ENCODE results near the gene SZT2. TPM values are rescaled to one million over a fixed set of nuclear protein-coding genes. Genes with fewer than 3 reads are reported as not detected.
"Not testable (repeated sequence)": the region's sequence is repeated elsewhere in the genome, so short reads cannot be mapped to it uniquely, and the experiment has no call there.

SZT2 gene
- total RNA-seq, 1 donor, result 35.4 TPM

- no peak for DNase-seq (ENCODE audit: low read depth)
- no peak for TF ChIP-seq CTCF (IDR thresholded peaks at IDR 0.05; ENCODE audit: insufficient read depth, low read depth, low read length)
- no peak overlapping the region for H3K4me3 ChIP-seq (ENCODE audit: low read depth, low read length)
Measured at GRCh38 chr1:43488165-43488564, 98.5 kb downstream of the SZT2 start.

- TF ChIP-seq CTCF (IDR thresholded peaks at IDR 0.05; ENCODE audit: insufficient read depth, low read depth, low read length), result no peak
- H3K4me3 ChIP-seq (ENCODE audit: low read depth, low read length), result no peak overlapping the region
- no peak for DNase-seq (ENCODE audit: low read depth)
Measured at GRCh38 chr1:43491061-43491460, 101.4 kb downstream of the SZT2 start.

GRCh38 chr1:43492826-43493225 is 103.1 kb downstream of the SZT2 start:
- DNase-seq (ENCODE audit: low read depth), result peak; percentile 21
- TF ChIP-seq CTCF (IDR thresholded peaks at IDR 0.05; ENCODE audit: insufficient read depth, low read depth, low read length), result no peak
- no peak overlapping the region for H3K4me3 ChIP-seq (ENCODE audit: low read depth, low read length)

GRCh38 chr1:43493661-43494450 is 104.2 kb downstream of the SZT2 start:
- DNase-seq (ENCODE audit: low read depth), result peak; percentile 83
- no peak overlapping the region for H3K4me3 ChIP-seq (ENCODE audit: low read depth, low read length)
- no peak for TF ChIP-seq CTCF (IDR thresholded peaks at IDR 0.05; ENCODE audit: insufficient read depth, low read depth, low read length)

- no peak overlapping the region for H3K4me3 ChIP-seq (ENCODE audit: low read depth, low read length)
- no peak for TF ChIP-seq CTCF (IDR thresholded peaks at IDR 0.05; ENCODE audit: insufficient read depth, low read depth, low read length)
Measured at GRCh38 chr1:43495204-43495603, 105.5 kb downstream of the SZT2 start.

GRCh38 chr1:43499898-43500297 is 110.2 kb downstream of the SZT2 start:
- no peak for TF ChIP-seq CTCF (IDR thresholded peaks at IDR 0.05; ENCODE audit: insufficient read depth, low read depth, low read length)
- no peak overlapping the region for H3K4me3 ChIP-seq (ENCODE audit: low read depth, low read length)
- no peak for DNase-seq (ENCODE audit: low read depth)

More at GRCh38 chr1:43495204-43495603, 105.5 kb downstream of the SZT2 start:
- no peak for DNase-seq (ENCODE audit: low read depth)

GRCh38 chr1:43501806-43502205 is 112.1 kb downstream of the SZT2 start:
- H3K4me3 ChIP-seq (ENCODE audit: low read depth, low read length); DNase-seq (ENCODE audit: low read depth): not testable (repeated sequence)

All from fibroblast of villous mesenchyme (primary cell).